MM.1S (cell line): ENCODE data around the gene KLK15.

Experiments used
- EZH2 ChIP-seq: fragments of 300-600 bp; sonication (generic); optimal IDR thresholded peaks from 2 replicates; pipeline ENCODE3; 2017; ENCODE audit warnings: low read depth, mild to moderate bottlenecking, antibody characterized with exemption, low read length, mixed read lengths
- TF ChIP-seq, protein P1 (sequence below): fragments of 300-600 bp; sonication (generic); IDR thresholded peaks from 2 replicates; pipeline ENCODE4 v1.5.1; 2016; ENCODE audit warnings: antibody characterized with exemption, low read length, mixed read lengths

GRCh38 chr19:50799547-50799851 is 33.9 kb downstream of the KLK15 start:
- TF ChIP-seq, protein P1, sequence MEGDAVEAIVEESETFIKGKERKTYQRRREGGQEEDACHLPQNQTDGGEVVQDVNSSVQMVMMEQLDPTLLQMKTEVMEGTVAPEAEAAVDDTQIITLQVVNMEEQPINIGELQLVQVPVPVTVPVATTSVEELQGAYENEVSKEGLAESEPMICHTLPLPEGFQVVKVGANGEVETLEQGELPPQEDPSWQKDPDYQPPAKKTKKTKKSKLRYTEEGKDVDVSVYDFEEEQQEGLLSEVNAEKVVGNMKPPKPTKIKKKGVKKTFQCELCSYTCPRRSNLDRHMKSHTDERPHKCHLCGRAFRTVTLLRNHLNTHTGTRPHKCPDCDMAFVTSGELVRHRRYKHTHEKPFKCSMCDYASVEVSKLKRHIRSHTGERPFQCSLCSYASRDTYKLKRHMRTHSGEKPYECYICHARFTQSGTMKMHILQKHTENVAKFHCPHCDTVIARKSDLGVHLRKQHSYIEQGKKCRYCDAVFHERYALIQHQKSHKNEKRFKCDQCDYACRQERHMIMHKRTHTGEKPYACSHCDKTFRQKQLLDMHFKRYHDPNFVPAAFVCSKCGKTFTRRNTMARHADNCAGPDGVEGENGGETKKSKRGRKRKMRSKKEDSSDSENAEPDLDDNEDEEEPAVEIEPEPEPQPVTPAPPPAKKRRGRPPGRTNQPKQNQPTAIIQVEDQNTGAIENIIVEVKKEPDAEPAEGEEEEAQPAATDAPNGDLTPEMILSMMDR, result no peak
- no peak for TF ChIP-seq EZH2
